HG03103 (cell line): ENCODE results near the gene CPNE2.
"Not testable (repeated sequence)": the region's sequence is repeated elsewhere in the genome, so short reads cannot be mapped to it uniquely, and the experiment has no call there.

Source experiments
- ATAC-seq: cut with Tn5 transposase; IDR thresholded peaks from one replicate; pipeline ENCODE4 v1.9.1; 2021; ENCODE audit warnings: low read depth; ENCODE audit not compliant: unreplicated experiment

The CPNE2 gene

GRCh38 chr16:57189527-57189926 is 97.1 kb downstream of the CPNE2 start:
- ATAC-seq: not testable (repeated sequence)

GRCh38 chr16:57190136-57190535 is 97.8 kb downstream of the CPNE2 start:
- ATAC-seq: no peak

- ATAC-seq: no peak
These were observed 98.7 kb downstream of the CPNE2 start for GRCh38 chr16:57191056-57191571.

GRCh38 chr16:57192146-57192545 is 99.8 kb downstream of the CPNE2 start:
- ATAC-seq: no peak

GRCh38 chr16:57192720-57193486 is 100.5 kb downstream of the CPNE2 start:
- ATAC-seq: no peak

GRCh38 chr16:57194512-57194911 is 102.1 kb downstream of the CPNE2 start:
- ATAC-seq: no peak

GRCh38 chr16:57196286-57196685 is 103.9 kb downstream of the CPNE2 start:
- ATAC-seq: no peak

GRCh38 chr16:57196753-57197152 is 104.4 kb downstream of the CPNE2 start:
- no peak for ATAC-seq
